HT1080 (cell line): ENCODE data around the gene SH3GL1. TPM values are rescaled to one million over a fixed set of nuclear protein-coding genes. Genes with fewer than 3 reads are reported as not detected.
A peak's percentile ranks its signal among the peaks of the same experiment; 100 is the strongest.

Experiments
- DNase-seq: peaks from one replicate; pipeline ENCODE4 v3.0.0-alpha.2; 2015; ENCODE audit warnings: low read depth
- polyA plus RNA-seq, 2 experiments: library from polyadenylated mRNA; depleted of rRNA; stranded (reverse); fragments of >200 nt; gene quantifications; 2 replicates each; pipeline ENCODE4 v1.2.3, GENCODE V29; 2015
- total RNA-seq: library from RNA; depleted of rRNA; stranded (reverse); fragments of >200 nt; shearing (Covaris generic); gene quantifications from 2 replicates; pipeline ENCODE4 v1.2.3, GENCODE V29; 2014; rRNA removed

SH3GL1 gene
- 46.6 and 62.9 TPM in 2 replicates for total RNA-seq
- 94.3 and 111 TPM in 2 replicates for polyA plus RNA-seq (2015; cell fraction: cytosol; rRNA removed)
- polyA plus RNA-seq (2015; cell fraction: nucleus; rRNA removed), result 59.8 and 62.6 TPM in 2 replicates

GRCh38 chr19:4400135-4400936, at the start of gene SH3GL1:
SH3GL1 (minus strand) TSS chr19:4400547; CDS start chr19:4400368, 179 bp downstream.
- DNase-seq, result peak; percentile 56

- no peak for DNase-seq
These were observed 49.3 kb upstream of the SH3GL1 start for GRCh38 chr19:4449639-4450028.

- DNase-seq, result no peak
These were observed 48.8 kb upstream of the SH3GL1 start for GRCh38 chr19:4449022-4449638.

- no peak for DNase-seq
These were observed 48.0 kb upstream of the SH3GL1 start for GRCh38 chr19:4448147-4448985.

- DNase-seq, result no peak
These were observed 47.2 kb upstream of the SH3GL1 start for GRCh38 chr19:4447327-4448146.

GRCh38 chr19:4446704-4447200, 46.4 kb upstream of the SH3GL1 start:
- no peak for DNase-seq

- no peak for DNase-seq
These were observed 45.8 kb upstream of the SH3GL1 start for GRCh38 chr19:4445963-4446703.

GRCh38 chr19:4444765-4445741, 44.7 kb upstream of the SH3GL1 start:
- no peak for DNase-seq

GRCh38 chr19:4443966-4444764, 43.8 kb upstream of the SH3GL1 start:
- DNase-seq, result no peak

- DNase-seq, result no peak
These were observed 42.8 kb upstream of the SH3GL1 start for GRCh38 chr19:4443188-4443587.

GRCh38 chr19:4442819-4443146, 42.4 kb upstream of the SH3GL1 start:
- DNase-seq, result no peak

GRCh38 chr19:4441994-4442818, 41.9 kb upstream of the SH3GL1 start:
- DNase-seq, result no peak

GRCh38 chr19:4439243-4439642, 38.9 kb upstream of the SH3GL1 start:
- DNase-seq, result no peak

- no peak for DNase-seq
These were observed 36.8 kb upstream of the SH3GL1 start for GRCh38 chr19:4437103-4437502.

GRCh38 chr19:4436231-4436630, 35.9 kb upstream of the SH3GL1 start:
- DNase-seq, result no peak

- no peak for DNase-seq
These were observed 34.0 kb upstream of the SH3GL1 start for GRCh38 chr19:4434391-4434790.

GRCh38 chr19:4432918-4433506, 32.7 kb upstream of the SH3GL1 start:
- no peak for DNase-seq
